ENCODE measurements around the gene SPSB1. TPM values are rescaled to one million over a fixed set of nuclear protein-coding genes. Genes with fewer than 3 reads are reported as not detected.

The SPSB1 gene
- total and polyA plus RNA-seq, 2 experiments from 2014 or later, result 2.4 to 6.8 TPM

- Histone ChIP-seq H3F3A (replicated peaks; ENCODE audit: low read depth) (0 out of 2 replicates have a peak, but pooled peaks cover 2% of the 10 kb centered on the region), H3K36me3 (ENCODE audit: insufficient read depth) (no peaks in the 10 kb centered on the region), H3K9me2 (ENCODE audit: insufficient read depth) (no peaks in the 10 kb centered on the region), H3K4me3 (no peak overlapping the region), H3K27ac (ENCODE audit: low read depth) (no peak overlapping the region), H4K20me1 (replicated peaks; ENCODE audit: insufficient read depth) (no peaks in the 10 kb centered on the region), H3K27me3 (ENCODE audit: insufficient read depth) (no peaks in the 10 kb centered on the region), H2AFZ (no peak overlapping the region), H3K4me2 (no peak overlapping the region), H3K4me1 (ENCODE audit: insufficient read depth) (peaks cover 26% of the 10 kb centered on the region), H3K79me2 (replicated peaks; ENCODE audit: insufficient read depth) (no peaks in the 10 kb centered on the region)
- H3K27me3 Mint-ChIP-seq (ENCODE audit: insufficient read depth, low read depth, poor library complexity), result peaks cover 15% of the 10 kb centered on the region
- no peak overlapping the region for H3K4me3 Mint-ChIP-seq
- TF ChIP-seq EZH2phosphoT487 (IDR thresholded peaks at IDR 0.05; ENCODE audit: unreplicated experiment) (no peak), CREB1 (CRISPR knock-in tag; IDR thresholded peaks at IDR 0.05; ENCODE audit: low read depth) (no peak), ZNF331 (CRISPR knock-in tag; IDR thresholded peaks at IDR 0.05; ENCODE audit: low read depth) (no peak), EZH2 (IDR thresholded peaks at IDR 0.05; ENCODE audit: low read depth, unreplicated experiment) (no peak), ETS1 (IDR thresholded peaks at IDR 0.05) (no peak), ZNF114 (CRISPR knock-in tag; IDR thresholded peaks at IDR 0.05) (no peak), STAT1 (IDR thresholded peaks at IDR 0.05; ENCODE audit: unreplicated experiment) (no peak), JUNB (IDR thresholded peaks at IDR 0.05; ENCODE audit: unreplicated experiment) (no peak), NANOG (IDR thresholded peaks at IDR 0.05; ENCODE audit: borderline replicate concordance) (no peak), POLR2AphosphoS5 (IDR thresholded peaks at IDR 0.05; ENCODE audit: low read depth) (no peak)
- TF ChIP-seq, protein P1, sequence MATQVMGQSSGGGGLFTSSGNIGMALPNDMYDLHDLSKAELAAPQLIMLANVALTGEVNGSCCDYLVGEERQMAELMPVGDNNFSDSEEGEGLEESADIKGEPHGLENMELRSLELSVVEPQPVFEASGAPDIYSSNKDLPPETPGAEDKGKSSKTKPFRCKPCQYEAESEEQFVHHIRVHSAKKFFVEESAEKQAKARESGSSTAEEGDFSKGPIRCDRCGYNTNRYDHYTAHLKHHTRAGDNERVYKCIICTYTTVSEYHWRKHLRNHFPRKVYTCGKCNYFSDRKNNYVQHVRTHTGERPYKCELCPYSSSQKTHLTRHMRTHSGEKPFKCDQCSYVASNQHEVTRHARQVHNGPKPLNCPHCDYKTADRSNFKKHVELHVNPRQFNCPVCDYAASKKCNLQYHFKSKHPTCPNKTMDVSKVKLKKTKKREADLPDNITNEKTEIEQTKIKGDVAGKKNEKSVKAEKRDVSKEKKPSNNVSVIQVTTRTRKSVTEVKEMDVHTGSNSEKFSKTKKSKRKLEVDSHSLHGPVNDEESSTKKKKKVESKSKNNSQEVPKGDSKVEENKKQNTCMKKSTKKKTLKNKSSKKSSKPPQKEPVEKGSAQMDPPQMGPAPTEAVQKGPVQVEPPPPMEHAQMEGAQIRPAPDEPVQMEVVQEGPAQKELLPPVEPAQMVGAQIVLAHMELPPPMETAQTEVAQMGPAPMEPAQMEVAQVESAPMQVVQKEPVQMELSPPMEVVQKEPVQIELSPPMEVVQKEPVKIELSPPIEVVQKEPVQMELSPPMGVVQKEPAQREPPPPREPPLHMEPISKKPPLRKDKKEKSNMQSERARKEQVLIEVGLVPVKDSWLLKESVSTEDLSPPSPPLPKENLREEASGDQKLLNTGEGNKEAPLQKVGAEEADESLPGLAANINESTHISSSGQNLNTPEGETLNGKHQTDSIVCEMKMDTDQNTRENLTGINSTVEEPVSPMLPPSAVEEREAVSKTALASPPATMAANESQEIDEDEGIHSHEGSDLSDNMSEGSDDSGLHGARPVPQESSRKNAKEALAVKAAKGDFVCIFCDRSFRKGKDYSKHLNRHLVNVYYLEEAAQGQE (IDR thresholded peaks at IDR 0.05; ENCODE audit: unreplicated experiment), result no peak
- TF ChIP-seq, protein P2, sequence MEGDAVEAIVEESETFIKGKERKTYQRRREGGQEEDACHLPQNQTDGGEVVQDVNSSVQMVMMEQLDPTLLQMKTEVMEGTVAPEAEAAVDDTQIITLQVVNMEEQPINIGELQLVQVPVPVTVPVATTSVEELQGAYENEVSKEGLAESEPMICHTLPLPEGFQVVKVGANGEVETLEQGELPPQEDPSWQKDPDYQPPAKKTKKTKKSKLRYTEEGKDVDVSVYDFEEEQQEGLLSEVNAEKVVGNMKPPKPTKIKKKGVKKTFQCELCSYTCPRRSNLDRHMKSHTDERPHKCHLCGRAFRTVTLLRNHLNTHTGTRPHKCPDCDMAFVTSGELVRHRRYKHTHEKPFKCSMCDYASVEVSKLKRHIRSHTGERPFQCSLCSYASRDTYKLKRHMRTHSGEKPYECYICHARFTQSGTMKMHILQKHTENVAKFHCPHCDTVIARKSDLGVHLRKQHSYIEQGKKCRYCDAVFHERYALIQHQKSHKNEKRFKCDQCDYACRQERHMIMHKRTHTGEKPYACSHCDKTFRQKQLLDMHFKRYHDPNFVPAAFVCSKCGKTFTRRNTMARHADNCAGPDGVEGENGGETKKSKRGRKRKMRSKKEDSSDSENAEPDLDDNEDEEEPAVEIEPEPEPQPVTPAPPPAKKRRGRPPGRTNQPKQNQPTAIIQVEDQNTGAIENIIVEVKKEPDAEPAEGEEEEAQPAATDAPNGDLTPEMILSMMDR (conservative IDR thresholded peaks at IDR 0.05; ENCODE audit: low read depth in 2 of 2), result no peak
- TF ChIP-seq, protein P3, sequence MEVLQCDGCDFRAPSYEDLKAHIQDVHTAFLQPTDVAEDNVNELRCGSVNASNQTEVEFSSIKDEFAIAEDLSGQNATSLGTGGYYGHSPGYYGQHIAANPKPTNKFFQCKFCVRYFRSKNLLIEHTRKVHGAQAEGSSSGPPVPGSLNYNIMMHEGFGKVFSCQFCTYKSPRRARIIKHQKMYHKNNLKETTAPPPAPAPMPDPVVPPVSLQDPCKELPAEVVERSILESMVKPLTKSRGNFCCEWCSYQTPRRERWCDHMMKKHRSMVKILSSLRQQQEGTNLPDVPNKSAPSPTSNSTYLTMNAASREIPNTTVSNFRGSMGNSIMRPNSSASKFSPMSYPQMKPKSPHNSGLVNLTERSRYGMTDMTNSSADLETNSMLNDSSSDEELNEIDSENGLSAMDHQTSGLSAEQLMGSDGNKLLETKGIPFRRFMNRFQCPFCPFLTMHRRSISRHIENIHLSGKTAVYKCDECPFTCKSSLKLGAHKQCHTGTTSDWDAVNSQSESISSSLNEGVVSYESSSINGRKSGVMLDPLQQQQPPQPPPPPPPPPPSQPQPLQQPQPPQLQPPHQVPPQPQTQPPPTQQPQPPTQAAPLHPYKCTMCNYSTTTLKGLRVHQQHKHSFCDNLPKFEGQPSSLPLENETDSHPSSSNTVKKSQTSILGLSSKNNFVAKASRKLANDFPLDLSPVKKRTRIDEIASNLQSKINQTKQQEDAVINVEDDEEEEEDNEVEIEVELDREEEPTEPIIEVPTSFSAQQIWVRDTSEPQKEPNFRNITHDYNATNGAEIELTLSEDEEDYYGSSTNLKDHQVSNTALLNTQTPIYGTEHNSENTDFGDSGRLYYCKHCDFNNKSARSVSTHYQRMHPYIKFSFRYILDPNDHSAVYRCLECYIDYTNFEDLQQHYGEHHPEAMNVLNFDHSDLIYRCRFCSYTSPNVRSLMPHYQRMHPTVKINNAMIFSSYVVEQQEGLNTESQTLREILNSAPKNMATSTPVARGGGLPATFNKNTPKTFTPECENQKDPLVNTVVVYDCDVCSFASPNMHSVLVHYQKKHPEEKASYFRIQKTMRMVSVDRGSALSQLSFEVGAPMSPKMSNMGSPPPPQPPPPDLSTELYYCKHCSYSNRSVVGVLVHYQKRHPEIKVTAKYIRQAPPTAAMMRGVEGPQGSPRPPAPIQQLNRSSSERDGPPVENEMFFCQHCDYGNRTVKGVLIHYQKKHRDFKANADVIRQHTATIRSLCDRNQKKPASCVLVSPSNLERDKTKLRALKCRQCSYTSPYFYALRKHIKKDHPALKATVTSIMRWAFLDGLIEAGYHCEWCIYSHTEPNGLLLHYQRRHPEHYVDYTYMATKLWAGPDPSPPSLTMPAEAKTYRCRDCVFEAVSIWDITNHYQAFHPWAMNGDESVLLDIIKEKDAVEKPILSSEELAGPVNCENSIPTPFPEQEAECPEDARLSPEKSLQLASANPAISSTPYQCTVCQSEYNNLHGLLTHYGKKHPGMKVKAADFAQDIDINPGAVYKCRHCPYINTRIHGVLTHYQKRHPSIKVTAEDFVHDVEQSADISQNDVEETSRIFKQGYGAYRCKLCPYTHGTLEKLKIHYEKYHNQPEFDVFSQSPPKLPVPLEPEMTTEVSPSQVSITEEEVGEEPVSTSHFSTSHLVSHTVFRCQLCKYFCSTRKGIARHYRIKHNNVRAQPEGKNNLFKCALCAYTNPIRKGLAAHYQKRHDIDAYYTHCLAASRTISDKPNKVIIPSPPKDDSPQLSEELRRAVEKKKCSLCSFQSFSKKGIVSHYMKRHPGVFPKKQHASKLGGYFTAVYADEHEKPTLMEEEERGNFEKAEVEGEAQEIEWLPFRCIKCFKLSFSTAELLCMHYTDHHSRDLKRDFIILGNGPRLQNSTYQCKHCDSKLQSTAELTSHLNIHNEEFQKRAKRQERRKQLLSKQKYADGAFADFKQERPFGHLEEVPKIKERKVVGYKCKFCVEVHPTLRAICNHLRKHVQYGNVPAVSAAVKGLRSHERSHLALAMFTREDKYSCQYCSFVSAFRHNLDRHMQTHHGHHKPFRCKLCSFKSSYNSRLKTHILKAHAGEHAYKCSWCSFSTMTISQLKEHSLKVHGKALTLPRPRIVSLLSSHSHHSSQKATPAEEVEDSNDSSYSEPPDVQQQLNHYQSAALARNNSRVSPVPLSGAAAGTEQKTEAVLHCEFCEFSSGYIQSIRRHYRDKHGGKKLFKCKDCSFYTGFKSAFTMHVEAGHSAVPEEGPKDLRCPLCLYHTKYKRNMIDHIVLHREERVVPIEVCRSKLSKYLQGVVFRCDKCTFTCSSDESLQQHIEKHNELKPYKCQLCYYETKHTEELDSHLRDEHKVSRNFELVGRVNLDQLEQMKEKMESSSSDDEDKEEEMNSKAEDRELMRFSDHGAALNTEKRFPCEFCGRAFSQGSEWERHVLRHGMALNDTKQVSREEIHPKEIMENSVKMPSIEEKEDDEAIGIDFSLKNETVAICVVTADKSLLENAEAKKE (CRISPR knock-in tag; IDR thresholded peaks at IDR 0.05), result no peak
- no peaks in the 10 kb centered on the region for H3K9me3 Mint-ChIP-seq
- H3K36me3 Mint-ChIP-seq (ENCODE audit: low read depth), result no peaks in the 10 kb centered on the region
- H3K4me1 Mint-ChIP-seq, result peaks cover 38% of the 10 kb centered on the region
- ATAC-seq, result no peak
- no peak for DNase-seq (ENCODE audit: low spot score)
- no peak overlapping the region for H3K27ac Mint-ChIP-seq
Measured at GRCh38 chr1:9322661-9323244, 30.1 kb downstream of the SPSB1 start.

Data from GM23338 (cell line).